Panc1 (cell line): ENCODE data around the gene SCYGR6. TPM values are rescaled to one million over a fixed set of nuclear protein-coding genes. Genes with fewer than 3 reads are reported as not detected.

ENCODE experiments used
- ATAC-seq: fragments of 200-7000 bp; cut with Tn5 transposase; 2 replicates; pipeline ENCODE4 v1.9.1; 2020; ENCODE audit warnings: mild to moderate bottlenecking, moderate library complexity
- BruUV-seq: library from RNA; stranded (reverse); fragments of 400-500 nt; replicated peaks from 2 replicates; lab custom pipeline; 2021; lab: Mats Ljungman, UMichigan
- CTCF ChIA-PET: fragments of 300-600 bp; sonication (Branson Sonifier 250); formaldehyde crosslinking; loops from one replicate; lab custom pipeline; 2022; ENCODE audit warnings: antibody characterized with exemption; lab: Charles Lee
- POLR2A ChIA-PET: fragments of 300-600 bp; sonication (Branson Sonifier 250); formaldehyde crosslinking; loops from one replicate; lab custom pipeline; 2022; ENCODE audit warnings: antibody characterized with exemption; lab: Charles Lee
- DNase-seq: peaks from one replicate; pipeline ENCODE4 v3.0.0-alpha.2; 2010; ENCODE audit warnings: low read depth, low spot score
- H3K27ac ChIP-seq: 2 replicates; pipeline ENCODE4 v1.5.1; 2011; ENCODE audit warnings: mild to moderate bottlenecking, low read length, inconsistent platforms
- H3K27me3 ChIP-seq: fragments of 200-500 bp; sonication (Bioruptor generic); 2 replicates; pipeline ENCODE4 v1.6.0; 2014; ENCODE audit warnings: low read length, inconsistent platforms; ENCODE audit not compliant: control insufficient read depth, insufficient read depth
- H3K36me3 ChIP-seq: fragments of 200-500 bp; sonication (Bioruptor generic); 2 replicates; pipeline ENCODE4 v1.5.1; 2014; ENCODE audit warnings: inconsistent platforms, mild to moderate bottlenecking, low read length, moderate library complexity; ENCODE audit not compliant: control insufficient read depth, insufficient read depth
- H3K4me1 ChIP-seq: 2 replicates; pipeline ENCODE4 v1.5.1; 2011; ENCODE audit warnings: inconsistent platforms, mild to moderate bottlenecking, low read length, moderate library complexity; ENCODE audit not compliant: control insufficient read depth, insufficient read depth
- H3K4me3 ChIP-seq, 2 experiments: 2 replicates each; pipeline ENCODE4 v1.5.1; 2011 to 2012; ENCODE audit warnings: low read depth in 2 of 2, low read length in 2 of 2, mild to moderate bottlenecking in 2 of 2, inconsistent platforms in 1 of 2, moderate library complexity in 1 of 2
- H3K9me3 ChIP-seq: fragments of 200-500 bp; sonication (Bioruptor generic); 2 replicates; pipeline ENCODE4 v1.5.1; 2014; ENCODE audit warnings: low read depth, mild to moderate bottlenecking, inconsistent platforms, low read length, moderate library complexity; ENCODE audit not compliant: control insufficient read depth, insufficient read depth
- CTCF ChIP-seq: fragments of 450-650 bp; IDR thresholded peaks from 2 replicates; pipeline ENCODE4 v1.5.1; 2017; ENCODE audit warnings: mild to moderate bottlenecking
- POLR2AphosphoS5 ChIP-seq: IDR thresholded peaks from 2 replicates; pipeline ENCODE4 v1.6.1; 2012; ENCODE audit warnings: mild to moderate bottlenecking, low read depth, low read length, moderate library complexity
- SIN3A ChIP-seq: IDR thresholded peaks from 2 replicates; pipeline ENCODE4 v1.6.1; 2012; ENCODE audit warnings: low read depth, mild to moderate bottlenecking, low read length, moderate library complexity, borderline replicate concordance; ENCODE audit not compliant: insufficient read depth
- TCF7L2 ChIP-seq: IDR thresholded peaks from 2 replicates; pipeline ENCODE4 v1.6.1; 2011; ENCODE audit warnings: mild to moderate bottlenecking, low read depth, low read length, inconsistent platforms
- in situ Hi-C: cut with HindIII; loops from 2 replicates; pipeline ENCODE4 v1.10.0; 2016; ENCODE audit warnings: low sequenced_read_pairs, low pct_unique_long_range_greater_than_20kb
- intact Hi-C: fragments of 100-400 bp; cut with micrococcal nuclease; formaldehyde crosslinking; loops from one replicate; pipeline ENCODE4 v1.10.0; 2022; ENCODE audit not compliant: unreplicated experiment
- total RNA-seq: library from RNA; stranded (reverse); gene quantifications from one replicate; pipeline ENCODE4 v1.2.1, GENCODE V29; 2021; ENCODE audit not compliant: unreplicated experiment
- TF ChIP-seq, protein P1 (sequence below), 2 experiments: IDR thresholded peaks; 2 replicates each; pipeline ENCODE4 v1.6.1; 2011 to 2012; ENCODE audit warnings: low read depth in 2 of 2, control low read depth in 1 of 2, low read length in 1 of 2, mild to moderate bottlenecking in 1 of 2, moderate library complexity in 1 of 2; ENCODE audit not compliant: insufficient read depth in 1 of 2

Gene SCYGR6
- total RNA-seq, 1 experiment from 2014 or later = not detected

DNA sequence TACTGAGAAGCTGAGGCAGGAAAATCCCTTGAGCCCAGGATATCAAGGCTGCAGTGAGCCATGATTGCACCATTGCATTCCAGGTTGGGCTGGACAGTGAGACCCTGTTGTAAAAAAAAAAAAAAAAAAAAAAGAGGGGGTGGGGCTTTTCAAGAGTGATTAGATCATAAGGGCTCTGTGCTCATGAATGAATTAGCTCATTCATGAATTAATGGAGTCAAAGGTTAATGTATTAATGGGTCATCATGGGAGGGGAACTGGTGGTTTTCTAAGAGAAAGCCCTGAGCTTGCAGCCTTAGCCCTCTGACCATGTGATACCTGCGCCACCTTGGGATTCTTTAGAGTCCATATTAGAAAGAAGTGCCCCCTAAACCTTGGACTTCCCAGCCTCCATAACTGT is 11.3 kb downstream of the SCYGR6 start:
- no peak overlapping the region for H3K4me3 ChIP-seq
- H3K9me3 ChIP-seq = no peaks in the 10 kb centered on the region
- no peaks in the 10 kb centered on the region for H3K27me3 ChIP-seq
- no peak overlapping the region for H3K27ac ChIP-seq
- BruUV-seq = no TSS peak
- ChIA-PET POLR2A (interaction anchor here (0.6 kb wide), 1 partner anchor 27 kb away, joined by 3 read pairs; no protein-coding TSS in a partner anchor), CTCF (interaction anchor here (0.7 to 1.6 kb wide), 2 partner anchors 55 to 69 kb away, joined by 9 to 10 read pairs; no protein-coding TSS in a partner anchor)
- TF ChIP-seq, protein P1, sequence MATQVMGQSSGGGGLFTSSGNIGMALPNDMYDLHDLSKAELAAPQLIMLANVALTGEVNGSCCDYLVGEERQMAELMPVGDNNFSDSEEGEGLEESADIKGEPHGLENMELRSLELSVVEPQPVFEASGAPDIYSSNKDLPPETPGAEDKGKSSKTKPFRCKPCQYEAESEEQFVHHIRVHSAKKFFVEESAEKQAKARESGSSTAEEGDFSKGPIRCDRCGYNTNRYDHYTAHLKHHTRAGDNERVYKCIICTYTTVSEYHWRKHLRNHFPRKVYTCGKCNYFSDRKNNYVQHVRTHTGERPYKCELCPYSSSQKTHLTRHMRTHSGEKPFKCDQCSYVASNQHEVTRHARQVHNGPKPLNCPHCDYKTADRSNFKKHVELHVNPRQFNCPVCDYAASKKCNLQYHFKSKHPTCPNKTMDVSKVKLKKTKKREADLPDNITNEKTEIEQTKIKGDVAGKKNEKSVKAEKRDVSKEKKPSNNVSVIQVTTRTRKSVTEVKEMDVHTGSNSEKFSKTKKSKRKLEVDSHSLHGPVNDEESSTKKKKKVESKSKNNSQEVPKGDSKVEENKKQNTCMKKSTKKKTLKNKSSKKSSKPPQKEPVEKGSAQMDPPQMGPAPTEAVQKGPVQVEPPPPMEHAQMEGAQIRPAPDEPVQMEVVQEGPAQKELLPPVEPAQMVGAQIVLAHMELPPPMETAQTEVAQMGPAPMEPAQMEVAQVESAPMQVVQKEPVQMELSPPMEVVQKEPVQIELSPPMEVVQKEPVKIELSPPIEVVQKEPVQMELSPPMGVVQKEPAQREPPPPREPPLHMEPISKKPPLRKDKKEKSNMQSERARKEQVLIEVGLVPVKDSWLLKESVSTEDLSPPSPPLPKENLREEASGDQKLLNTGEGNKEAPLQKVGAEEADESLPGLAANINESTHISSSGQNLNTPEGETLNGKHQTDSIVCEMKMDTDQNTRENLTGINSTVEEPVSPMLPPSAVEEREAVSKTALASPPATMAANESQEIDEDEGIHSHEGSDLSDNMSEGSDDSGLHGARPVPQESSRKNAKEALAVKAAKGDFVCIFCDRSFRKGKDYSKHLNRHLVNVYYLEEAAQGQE (IDR thresholded peaks at IDR 0.05; ENCODE audit: insufficient read depth in 1 of 2, low read depth in 2 of 2, low read length in 1 of 2) = no peak
- TF ChIP-seq POLR2AphosphoS5 (no peak), TCF7L2 (no peak)
- DNase-seq (no peak), ATAC-seq (no peak)
- H3K4me1 ChIP-seq = no peaks in the 10 kb centered on the region
- no peaks in the 10 kb centered on the region for H3K36me3 ChIP-seq
- in situ Hi-C loops = no loop called here
- intact Hi-C loops = no loop called here

DNA sequence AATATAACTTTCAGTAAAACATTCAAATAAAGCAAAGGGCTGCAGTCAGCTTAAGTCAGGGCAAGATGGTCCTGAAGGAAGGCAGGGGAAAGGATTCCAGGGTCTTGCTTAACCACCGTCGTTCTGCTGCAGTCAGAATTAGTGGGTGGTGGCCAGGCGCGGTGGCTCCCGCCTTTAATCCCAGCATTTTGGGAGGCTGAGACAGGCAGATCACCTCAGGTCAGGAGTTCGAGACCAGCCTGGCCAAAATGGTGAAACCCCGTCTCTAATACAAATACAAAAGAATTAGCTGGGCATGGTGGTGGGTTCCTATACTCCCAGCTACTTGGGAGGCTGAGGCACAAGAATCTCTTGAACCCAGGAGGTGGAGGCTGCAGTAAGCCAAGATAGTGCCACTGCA is 13.6 kb downstream of the SCYGR6 start:
- Histone ChIP-seq H3K4me3 (no peak overlapping the region), H3K9me3 (no peaks in the 10 kb centered on the region), H3K4me1 (no peaks in the 10 kb centered on the region), H3K36me3 (no peaks in the 10 kb centered on the region), H3K27me3 (no peaks in the 10 kb centered on the region), H3K27ac (no peak overlapping the region)
- intact Hi-C loops (no loop called here), in situ Hi-C loops (no loop called here)
- CTCF ChIA-PET = no interaction called here
- no peak for DNase-seq
- ATAC-seq = no peak
- TF ChIP-seq, protein P1 (IDR thresholded peaks at IDR 0.05; ENCODE audit: insufficient read depth in 1 of 2, low read depth in 2 of 2, low read length in 1 of 2) = no peak
- no peak for TF ChIP-seq TCF7L2
- TF ChIP-seq POLR2AphosphoS5 = no peak
- POLR2A ChIA-PET = no interaction called here
- no TSS peak for BruUV-seq

DNA sequence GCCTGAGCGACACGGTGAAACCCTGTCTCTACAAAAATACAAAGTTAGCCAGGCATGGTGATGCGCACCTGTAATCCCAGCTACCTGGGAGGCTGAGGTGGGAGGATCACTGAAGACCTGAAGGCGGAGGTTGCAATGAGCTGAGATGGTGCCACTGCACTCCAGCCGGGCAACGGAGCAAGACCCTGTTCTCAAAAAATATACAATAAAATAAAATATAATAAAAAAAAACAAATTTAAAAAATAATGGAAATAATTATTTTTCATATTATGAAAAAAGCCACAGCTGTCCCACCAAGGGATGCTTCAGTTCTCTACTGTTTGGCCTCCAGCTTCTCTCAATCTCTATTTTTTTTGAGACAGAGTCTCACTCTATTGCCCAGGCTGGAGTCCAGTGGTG is 17.2 kb downstream of the SCYGR6 start:
- DNase-seq (no peak), ATAC-seq (no peak)
- no peaks in the 10 kb centered on the region for H3K9me3 ChIP-seq
- in situ Hi-C loops = no loop called here
- H3K4me1 ChIP-seq = no peaks in the 10 kb centered on the region
- no peaks in the 10 kb centered on the region for H3K36me3 ChIP-seq
- intact Hi-C loops = no loop called here
- BruUV-seq = no TSS peak
- POLR2A ChIA-PET = no interaction called here
- H3K27me3 ChIP-seq = no peaks in the 10 kb centered on the region
- TF ChIP-seq, protein P1 (IDR thresholded peaks at IDR 0.05; ENCODE audit: insufficient read depth in 1 of 2, low read depth in 2 of 2, low read length in 1 of 2) = no peak
- TF ChIP-seq SIN3A = no peak
- no peak for TF ChIP-seq POLR2AphosphoS5
- no peak for TF ChIP-seq CTCF
- no peak for TF ChIP-seq TCF7L2
- no peak overlapping the region for H3K27ac ChIP-seq
- H3K4me3 ChIP-seq = no peak overlapping the region
- CTCF ChIA-PET = no interaction called here
